Measurements from ENCODE around the gene MEG3. TPM values are rescaled to one million over a fixed set of nuclear protein-coding genes. Genes with fewer than 3 reads are reported as not detected.

The MEG3 gene
- total and polyA plus RNA-seq, 2 of the 8 experiments (the other 6 are each of a cell fraction or from before 2014, with no cell fraction given), result 0.17 to 1.1 TPM

- TF ChIP-seq CTCF (IDR thresholded peaks at IDR 0.05; ENCODE audit: control extremely low read depth in 1 of 3, insufficient read depth in 1 of 3, low read depth in 1 of 3, low read length in 3 of 3) (no peak), CTBP2 (IDR thresholded peaks at IDR 0.05; ENCODE audit: borderline replicate concordance, insufficient read depth, insufficient read length, low read length) (no peak), GABPA (IDR thresholded peaks at IDR 0.05; ENCODE audit: borderline replicate concordance, insufficient read depth, low read length) (no peak)
These were observed 36.9 kb downstream of the MEG3 start (continued) for GRCh38 chr14:100862793-100863192.

Measured in H1 (cell line).